IPS DF 4.7 (cell line): ENCODE data around the gene FIBP.

Experiments used
- DNase-seq: peaks from one replicate; pipeline ENCODE4 v3.0.0-alpha.2; 2013; ENCODE audit warnings: low spot score; ENCODE audit errors: extremely low read depth

FIBP gene

GRCh38 chr11:65871811-65872548 is 16.3 kb downstream of the FIBP start:
- DNase-seq = no peak

GRCh38 chr11:65870706-65871681 is 17.3 kb downstream of the FIBP start:
- DNase-seq = no peak

DNA sequence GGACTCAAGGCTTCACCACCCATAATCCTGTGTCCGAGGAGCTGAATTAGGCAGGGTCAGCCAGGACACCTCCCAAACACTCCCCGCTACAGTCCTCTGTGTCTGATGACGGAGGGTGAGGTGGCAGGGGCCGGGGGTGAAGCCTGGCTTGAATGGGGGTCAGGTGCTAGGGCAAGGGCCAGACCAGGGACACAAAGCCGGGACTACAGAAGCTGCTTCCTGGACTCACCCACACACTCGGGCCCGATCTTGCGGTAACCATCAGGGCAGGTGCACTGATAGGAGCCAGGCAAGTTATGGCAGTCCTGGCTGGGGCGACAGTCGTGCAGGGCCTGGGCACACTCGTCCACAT is 18.0 kb downstream of the FIBP start:
- DNase-seq = no peak

GRCh38 chr11:65869643-65870306 is 18.5 kb downstream of the FIBP start:
- DNase-seq = no peak

DNA sequence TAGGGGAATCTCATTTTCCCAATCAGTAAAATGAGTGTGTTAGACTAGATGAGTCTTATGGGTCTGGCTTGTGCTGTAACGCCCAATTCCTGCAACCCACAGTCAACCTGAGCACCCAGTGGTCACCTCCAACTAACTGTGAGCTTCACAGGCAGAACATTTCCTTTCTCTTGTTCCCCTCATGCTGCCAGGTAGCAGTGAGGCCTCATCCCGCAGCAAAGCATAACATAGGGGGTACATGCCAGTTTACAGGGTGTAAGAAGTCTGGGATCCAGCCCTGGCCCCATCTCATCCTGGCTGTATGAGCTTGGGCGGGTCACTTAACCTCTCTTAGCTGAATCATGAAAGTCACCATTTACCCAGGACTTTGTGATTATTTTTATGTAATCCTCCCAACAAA is 19.4 kb downstream of the FIBP start:
- no peak for DNase-seq

DNA sequence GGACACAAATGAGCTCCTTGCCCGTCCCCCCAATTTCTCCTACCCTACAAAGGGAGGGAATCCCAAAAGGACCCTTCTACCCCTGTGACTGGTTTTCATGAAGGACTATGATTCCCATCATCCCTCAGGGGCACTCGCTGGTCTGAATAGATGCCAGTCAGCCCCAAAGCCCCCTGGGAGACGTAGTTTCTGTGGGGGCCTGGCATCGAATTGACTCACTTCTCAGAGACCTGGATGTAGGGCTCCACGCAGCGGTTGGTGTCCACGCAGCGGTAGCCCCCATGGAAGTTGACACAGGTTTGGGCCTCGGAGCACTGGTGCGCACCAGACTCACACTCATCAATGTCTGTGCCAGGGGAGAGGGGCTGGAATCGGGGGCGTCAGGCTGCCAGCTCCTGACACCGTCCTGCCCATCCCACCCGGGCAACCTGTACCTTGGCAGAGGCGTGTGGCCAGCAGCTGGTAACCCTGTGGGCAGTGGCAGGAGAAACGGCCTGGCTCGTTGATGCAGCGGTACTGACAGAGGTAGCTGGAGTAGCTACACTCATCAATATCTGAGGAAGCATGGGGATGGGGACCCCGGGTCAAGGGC is 20.1 kb downstream of the FIBP start:
- no peak for DNase-seq

- DNase-seq = no peak
Observed at GRCh38 chr11:65867284-65868071, 20.8 kb downstream of the FIBP start.

DNA sequence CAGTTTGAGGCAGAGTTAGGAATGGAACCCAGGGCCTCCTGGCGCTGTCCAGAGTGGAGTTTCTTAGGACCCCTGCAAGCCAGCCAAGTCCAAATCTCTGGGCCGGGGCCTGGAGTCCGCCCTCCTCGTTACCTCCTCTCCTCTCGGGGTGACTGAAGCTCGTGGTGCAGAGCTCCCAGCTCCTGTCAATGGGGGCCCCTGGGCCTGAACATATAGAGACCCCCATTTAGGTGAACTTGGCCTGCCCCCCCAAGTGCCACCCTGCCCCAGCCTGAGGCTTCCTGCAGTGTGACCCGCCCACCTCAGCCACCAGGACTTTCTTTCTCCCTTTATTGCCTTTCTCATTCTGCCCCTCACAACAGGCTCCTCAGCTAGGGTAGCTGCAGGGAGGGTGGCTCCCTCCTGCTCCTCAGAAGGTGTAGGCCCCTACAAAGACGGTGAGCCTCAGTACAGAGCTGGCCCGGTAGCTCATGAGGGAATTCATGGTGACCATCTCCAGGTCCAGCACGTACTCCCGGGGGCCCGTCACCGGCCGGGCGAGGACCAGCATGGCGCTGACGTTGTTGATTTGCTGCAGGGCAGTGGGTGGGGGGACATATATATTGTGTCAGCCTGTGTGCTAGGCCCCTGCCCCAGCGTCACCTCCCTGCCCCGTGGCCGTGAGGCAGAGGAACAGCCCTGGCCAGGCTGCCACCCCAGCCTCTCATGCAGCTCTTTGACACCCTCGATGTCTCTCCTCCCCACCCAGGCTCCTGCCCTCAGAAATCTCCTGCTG is 21.6 kb downstream of the FIBP start:
- no peak for DNase-seq

GRCh38 chr11:65865550-65866172 is 22.6 kb downstream of the FIBP start:
- DNase-seq = no peak

- DNase-seq = no peak
Observed at GRCh38 chr11:65864706-65865471, 23.4 kb downstream of the FIBP start.

DNA sequence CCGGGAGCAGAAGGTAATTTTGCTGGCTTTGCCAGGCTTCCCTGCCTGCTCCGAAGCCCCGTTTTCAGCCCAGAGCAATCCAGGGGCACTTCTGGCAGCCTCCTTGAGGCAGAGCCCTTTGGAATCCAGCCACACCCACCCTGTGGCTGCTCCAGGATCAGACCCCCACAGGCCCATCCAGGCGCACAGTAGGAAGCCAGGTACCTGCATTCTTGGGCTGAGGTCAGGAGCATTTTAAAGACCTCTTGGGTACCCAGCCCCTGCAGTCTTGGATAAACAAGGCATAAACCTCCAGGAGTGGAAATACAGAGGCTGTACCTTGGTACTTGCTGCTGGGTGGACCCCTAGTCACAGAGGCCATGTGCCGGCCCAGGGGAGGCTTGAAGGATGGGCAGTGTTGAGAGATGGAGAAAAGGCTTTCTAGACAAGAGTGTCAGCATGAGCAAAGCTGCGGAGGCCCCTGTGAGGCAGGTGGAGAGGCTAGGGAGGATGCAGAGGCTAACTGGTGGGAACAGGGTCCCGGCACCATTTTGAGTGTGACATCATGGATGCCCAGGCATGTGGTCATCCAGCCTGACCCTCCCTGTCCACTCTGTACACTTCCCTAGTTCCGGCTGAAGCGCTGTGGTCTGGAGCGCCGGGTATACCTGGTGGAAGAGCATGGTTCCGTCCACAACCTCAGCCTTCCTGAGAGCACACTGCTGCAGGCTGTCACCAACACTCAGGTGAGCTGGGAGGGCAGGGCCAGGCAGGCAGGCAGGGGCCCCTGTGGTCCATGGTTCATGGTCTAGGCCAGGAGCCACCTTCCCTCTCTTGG is 24.2 kb downstream of the FIBP start:
- DNase-seq = no peak

DNA sequence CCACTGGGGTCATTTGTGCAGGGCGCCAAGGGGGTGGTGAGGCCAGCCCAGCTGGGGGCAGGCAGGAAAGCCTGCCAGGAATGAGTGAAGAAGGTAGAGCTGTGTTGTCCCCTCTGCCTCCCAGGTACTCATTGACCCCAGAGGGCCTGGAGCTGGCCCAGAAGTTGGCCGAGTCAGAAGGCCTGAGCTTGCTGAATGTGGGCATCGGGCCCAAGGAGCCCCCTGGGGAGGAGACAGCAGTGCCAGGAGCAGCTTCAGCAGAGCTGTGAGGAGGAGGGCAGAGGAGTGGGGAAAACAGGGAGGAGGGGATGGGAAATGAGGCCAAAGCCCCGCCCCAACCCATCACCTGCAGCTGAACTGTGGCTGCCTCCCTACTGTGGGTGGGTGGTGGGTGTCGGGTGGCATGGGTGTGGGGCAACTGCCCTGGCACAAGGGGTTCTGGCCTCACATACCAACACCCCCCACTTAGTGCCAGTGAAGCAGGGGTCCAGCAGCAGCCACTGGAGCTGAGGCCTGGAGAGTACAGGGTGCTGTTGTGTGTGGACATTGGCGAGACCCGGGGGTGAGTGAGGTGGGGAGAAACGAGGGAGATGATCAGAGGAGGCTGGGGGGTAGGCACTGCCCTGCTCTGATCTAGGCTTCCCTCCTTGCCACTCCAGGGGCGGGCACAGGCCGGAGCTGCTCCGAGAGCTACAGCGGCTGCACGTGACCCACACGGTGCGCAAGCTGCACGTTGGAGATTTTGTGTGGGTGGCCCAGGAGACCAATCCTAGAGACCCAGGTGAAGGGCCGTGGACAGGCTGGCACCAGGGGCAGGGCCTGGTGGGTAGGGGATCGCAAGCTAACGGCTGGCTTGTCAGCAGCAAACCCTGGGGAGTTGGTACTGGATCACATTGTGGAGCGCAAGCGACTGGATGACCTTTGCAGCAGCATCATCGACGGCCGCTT is 25.1 kb downstream of the FIBP start:
- no peak for DNase-seq

- DNase-seq = no peak
Observed at GRCh38 chr11:65862191-65862735, 26.0 kb downstream of the FIBP start.

GRCh38 chr11:65861533-65862183 is 26.6 kb downstream of the FIBP start:
- DNase-seq = no peak

DNA sequence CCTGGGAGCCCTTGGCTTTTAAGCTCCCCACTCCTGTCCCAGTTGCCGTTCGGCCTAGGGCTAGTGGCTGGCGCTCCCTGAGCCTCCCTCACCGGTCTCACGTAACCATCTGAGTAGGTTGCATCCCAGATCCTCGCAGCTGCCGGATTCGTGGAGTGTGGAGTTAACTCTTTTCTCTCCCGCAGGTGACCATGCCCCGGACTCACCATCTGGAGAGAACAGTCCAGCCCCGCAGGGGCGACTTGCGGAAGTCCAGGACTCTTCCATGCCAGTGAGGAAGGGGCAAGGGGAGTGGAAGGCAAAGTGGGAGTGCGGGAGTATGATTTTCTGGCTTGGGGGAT is 27.1 kb downstream of the FIBP start:
- DNase-seq = no peak
